Suprapubic skin (tissue), 4 donors: Measurements from ENCODE around the gene HMCES.

Experiments used
- CTCF ChIP-seq, 2 donors: fragments of 200-600 bp in 1 of 2; fragments of 450-650 bp in 1 of 2; sonication (generic) in 1 of 2; IDR thresholded peaks; one replicate each; pipeline ENCODE4 v1.5.1; 2016 to 2019; ENCODE audit warnings: antibody characterized with exemption in 2 of 2, mild to moderate bottlenecking in 1 of 2, moderate library complexity in 1 of 2
- EP300 ChIP-seq: sonication (generic); formaldehyde crosslinking; IDR thresholded peaks from one replicate; pipeline ENCODE4 v1.6.1; 2017; ENCODE audit warnings: antibody characterized with exemption
- POLR2A ChIP-seq, 2 donors: fragments of 450-650 bp; IDR thresholded peaks; one replicate each; pipeline ENCODE4 v1.6.1; 2017; ENCODE audit warnings: antibody characterized with exemption in 2 of 2, mild to moderate bottlenecking in 2 of 2, moderate library complexity in 2 of 2
- POLR2AphosphoS5 ChIP-seq, 3 donors: sonication (generic); formaldehyde crosslinking; IDR thresholded peaks; one replicate each; pipeline ENCODE4 v1.6.1; 2017; ENCODE audit warnings: antibody characterized with exemption in 3 of 3

GRCh38 chr3:129313665-129314385 is 35.2 kb downstream of the HMCES start:
- no peak for TF ChIP-seq CTCF (IDR thresholded peaks at IDR 0.05)
- TF ChIP-seq POLR2A (IDR thresholded peaks at IDR 0.05) = no peak
- no peak for TF ChIP-seq EP300
- no peak for TF ChIP-seq POLR2AphosphoS5 (IDR thresholded peaks at IDR 0.05)
